ENCODE data around the gene GSAP.

DNA sequence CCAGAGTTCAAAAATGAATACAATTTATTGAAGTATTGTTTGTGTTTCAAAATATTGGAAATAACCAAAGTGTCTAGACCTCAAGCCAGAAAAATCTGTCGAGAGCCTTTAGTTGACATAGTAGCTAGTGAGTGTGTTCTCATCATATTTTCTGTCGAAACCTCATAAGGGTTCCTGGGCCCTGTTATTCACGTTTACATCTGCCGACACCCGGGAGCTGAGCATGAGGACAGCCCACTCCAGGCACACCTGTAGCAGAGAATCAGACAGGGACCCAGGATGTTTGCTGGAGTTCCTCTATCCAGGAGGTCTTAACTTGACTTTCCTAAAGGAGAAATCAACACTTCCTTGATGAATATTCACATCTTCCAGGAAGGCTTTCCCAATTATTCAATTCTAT lies 144.4 kb downstream of the GSAP start:
- TF ChIP-seq, protein P1, sequence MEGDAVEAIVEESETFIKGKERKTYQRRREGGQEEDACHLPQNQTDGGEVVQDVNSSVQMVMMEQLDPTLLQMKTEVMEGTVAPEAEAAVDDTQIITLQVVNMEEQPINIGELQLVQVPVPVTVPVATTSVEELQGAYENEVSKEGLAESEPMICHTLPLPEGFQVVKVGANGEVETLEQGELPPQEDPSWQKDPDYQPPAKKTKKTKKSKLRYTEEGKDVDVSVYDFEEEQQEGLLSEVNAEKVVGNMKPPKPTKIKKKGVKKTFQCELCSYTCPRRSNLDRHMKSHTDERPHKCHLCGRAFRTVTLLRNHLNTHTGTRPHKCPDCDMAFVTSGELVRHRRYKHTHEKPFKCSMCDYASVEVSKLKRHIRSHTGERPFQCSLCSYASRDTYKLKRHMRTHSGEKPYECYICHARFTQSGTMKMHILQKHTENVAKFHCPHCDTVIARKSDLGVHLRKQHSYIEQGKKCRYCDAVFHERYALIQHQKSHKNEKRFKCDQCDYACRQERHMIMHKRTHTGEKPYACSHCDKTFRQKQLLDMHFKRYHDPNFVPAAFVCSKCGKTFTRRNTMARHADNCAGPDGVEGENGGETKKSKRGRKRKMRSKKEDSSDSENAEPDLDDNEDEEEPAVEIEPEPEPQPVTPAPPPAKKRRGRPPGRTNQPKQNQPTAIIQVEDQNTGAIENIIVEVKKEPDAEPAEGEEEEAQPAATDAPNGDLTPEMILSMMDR (IDR thresholded peaks at IDR 0.05) = no peak
- TF ChIP-seq, protein P2, sequence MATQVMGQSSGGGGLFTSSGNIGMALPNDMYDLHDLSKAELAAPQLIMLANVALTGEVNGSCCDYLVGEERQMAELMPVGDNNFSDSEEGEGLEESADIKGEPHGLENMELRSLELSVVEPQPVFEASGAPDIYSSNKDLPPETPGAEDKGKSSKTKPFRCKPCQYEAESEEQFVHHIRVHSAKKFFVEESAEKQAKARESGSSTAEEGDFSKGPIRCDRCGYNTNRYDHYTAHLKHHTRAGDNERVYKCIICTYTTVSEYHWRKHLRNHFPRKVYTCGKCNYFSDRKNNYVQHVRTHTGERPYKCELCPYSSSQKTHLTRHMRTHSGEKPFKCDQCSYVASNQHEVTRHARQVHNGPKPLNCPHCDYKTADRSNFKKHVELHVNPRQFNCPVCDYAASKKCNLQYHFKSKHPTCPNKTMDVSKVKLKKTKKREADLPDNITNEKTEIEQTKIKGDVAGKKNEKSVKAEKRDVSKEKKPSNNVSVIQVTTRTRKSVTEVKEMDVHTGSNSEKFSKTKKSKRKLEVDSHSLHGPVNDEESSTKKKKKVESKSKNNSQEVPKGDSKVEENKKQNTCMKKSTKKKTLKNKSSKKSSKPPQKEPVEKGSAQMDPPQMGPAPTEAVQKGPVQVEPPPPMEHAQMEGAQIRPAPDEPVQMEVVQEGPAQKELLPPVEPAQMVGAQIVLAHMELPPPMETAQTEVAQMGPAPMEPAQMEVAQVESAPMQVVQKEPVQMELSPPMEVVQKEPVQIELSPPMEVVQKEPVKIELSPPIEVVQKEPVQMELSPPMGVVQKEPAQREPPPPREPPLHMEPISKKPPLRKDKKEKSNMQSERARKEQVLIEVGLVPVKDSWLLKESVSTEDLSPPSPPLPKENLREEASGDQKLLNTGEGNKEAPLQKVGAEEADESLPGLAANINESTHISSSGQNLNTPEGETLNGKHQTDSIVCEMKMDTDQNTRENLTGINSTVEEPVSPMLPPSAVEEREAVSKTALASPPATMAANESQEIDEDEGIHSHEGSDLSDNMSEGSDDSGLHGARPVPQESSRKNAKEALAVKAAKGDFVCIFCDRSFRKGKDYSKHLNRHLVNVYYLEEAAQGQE (IDR thresholded peaks at IDR 0.05; ENCODE audit: insufficient read depth in 1 of 2, low read depth in 2 of 2, low read length in 1 of 2) = no peak
- TF ChIP-seq POLR2AphosphoS5 (IDR thresholded peaks at IDR 0.05; ENCODE audit: low read depth, low read length) = no peak

All from Panc1 (cell line).